OCI-LY3 (cell line): ENCODE results near the gene PKN2.

Source experiments
- H2AFZ ChIP-seq: fragments of 200-600, 300-600 bp; shearing (Covaris generic); 2 replicates; pipeline ENCODE4 v1.6.0; 2014; ENCODE audit warnings: antibody characterized with exemption, low read depth, low read length
- H3K27ac ChIP-seq: fragments of 200-600, 300-600 bp; sonication (generic); 2 replicates; pipeline ENCODE4 v1.5.1; 2014; ENCODE audit warnings: mild to moderate bottlenecking, low read length, moderate library complexity, mixed read lengths
- H3K27me3 ChIP-seq: fragments of 200-600, 300-600 bp; sonication (generic); 2 replicates; pipeline ENCODE4 v1.6.1; 2014; ENCODE audit warnings: low read depth, low read length, mixed read lengths
- H3K36me3 ChIP-seq: fragments of 200-600, 300-600 bp; sonication (generic); replicated peaks from 2 replicates; pipeline ENCODE3; 2014; ENCODE audit warnings: low read depth, low read length, mixed read lengths
- H3K4me1 ChIP-seq: fragments of 300-600, 200-600 bp; sonication (generic); 2 replicates; pipeline ENCODE4 v1.6.1; 2014; ENCODE audit warnings: low read length, mixed read lengths
- H3K4me2 ChIP-seq: fragments of 200-600, 300-600 bp; sonication (generic); 2 replicates; pipeline ENCODE4 v1.6.1; 2014; ENCODE audit warnings: low read length, mixed read lengths
- H3K4me3 ChIP-seq: fragments of 300-600, 200-600 bp; sonication (generic); 2 replicates; pipeline ENCODE4 v1.5.1; 2014; ENCODE audit warnings: antibody characterized with exemption, mild to moderate bottlenecking, low read length, moderate library complexity
- H3K79me2 ChIP-seq: fragments of 300-600, 200-600 bp; shearing (Covaris generic); 2 replicates; pipeline ENCODE4 v1.6.1; 2014; ENCODE audit warnings: mild to moderate bottlenecking, low read length, mixed read lengths
- H3K9ac ChIP-seq: fragments of 300-600, 200-600 bp; shearing (Covaris generic); 2 replicates; pipeline ENCODE4 v1.6.0; 2014; ENCODE audit warnings: mild to moderate bottlenecking, low read length, moderate library complexity
- H3K9me3 ChIP-seq: fragments of 200-600, 300-600 bp; shearing (Covaris generic); 2 replicates; pipeline ENCODE4 v1.6.1; 2014; ENCODE audit warnings: low read length, mixed read lengths; ENCODE audit not compliant: insufficient read depth
- H4K20me1 ChIP-seq: fragments of 200-600, 300-600 bp; sonication (generic); 2 replicates; pipeline ENCODE4 v1.6.1; 2016; ENCODE audit warnings: low read length, mixed read lengths; ENCODE audit not compliant: insufficient read depth
- CTCF ChIP-seq: fragments of 200-600, 300-600 bp; sonication (generic); IDR thresholded peaks from 2 replicates; pipeline ENCODE4 v1.5.1; 2014; ENCODE audit warnings: antibody characterized with exemption, low read length, low read depth
- EZH2phosphoT487 ChIP-seq: fragments of 200-600 bp; shearing (Covaris generic); IDR thresholded peaks from 2 replicates; pipeline ENCODE4 v1.6.1; 2018; ENCODE audit warnings: antibody characterized with exemption, mixed run types, low read depth

The PKN2 gene

DNA sequence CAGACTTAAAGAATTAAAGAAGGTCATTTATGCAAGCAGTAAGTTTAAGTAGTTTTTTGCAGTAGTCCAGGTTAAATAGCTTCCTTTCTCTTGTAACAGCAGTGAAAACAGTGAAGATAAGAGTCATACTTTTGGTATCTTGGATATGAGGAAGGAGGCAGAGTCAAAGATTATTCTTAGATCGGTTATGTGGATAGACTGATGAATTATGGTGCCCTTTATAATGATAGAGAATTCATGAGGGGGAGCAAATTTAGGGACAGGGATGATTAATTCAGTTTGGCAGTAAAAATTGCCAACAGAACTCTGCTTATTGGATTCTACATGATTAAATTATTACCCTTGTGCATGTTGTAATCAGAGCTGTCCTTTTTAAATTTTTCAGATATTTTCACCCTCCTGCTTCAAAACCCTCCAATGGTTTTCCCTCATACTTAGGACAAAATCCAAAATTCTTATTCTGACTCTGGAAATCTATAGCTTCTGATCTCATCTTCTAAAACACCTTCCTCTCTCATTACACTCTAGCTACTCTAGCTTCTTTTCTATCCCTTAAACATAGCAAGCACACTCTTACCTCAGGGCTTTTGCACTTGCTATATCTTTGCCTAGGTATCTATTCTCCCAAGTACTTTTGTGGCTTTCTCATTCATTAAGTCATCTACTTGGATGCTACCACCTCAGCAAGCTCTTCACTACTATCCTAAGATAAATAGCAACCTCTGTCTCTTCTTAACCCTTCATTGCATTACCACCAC lies 79.8 kb downstream of the PKN2 start:
- Histone ChIP-seq H3K4me2 (no peak overlapping the region), H3K27me3 (no peaks in the 10 kb centered on the region), H3K9ac (no peak overlapping the region), H3K27ac (no peak overlapping the region), H3K4me1 (no peaks in the 10 kb centered on the region), H3K4me3 (no peak overlapping the region), H3K9me3 (no peaks in the 10 kb centered on the region), H4K20me1 (no peaks in the 10 kb centered on the region), H2AFZ (no peak overlapping the region), H3K79me2 (no peaks in the 10 kb centered on the region), H3K36me3 (no peaks in the 10 kb centered on the region)
- TF ChIP-seq EZH2phosphoT487 (no peak), CTCF (no peak)

- TF ChIP-seq EZH2phosphoT487 (no peak), CTCF (no peak)
- H3K4me3 ChIP-seq: no peak overlapping the region
- H3K27me3 ChIP-seq: no peaks in the 10 kb centered on the region
- no peak overlapping the region for H3K4me2 ChIP-seq
- H3K27ac ChIP-seq: no peak overlapping the region
- H3K79me2 ChIP-seq: no peaks in the 10 kb centered on the region
- no peak overlapping the region for H3K9ac ChIP-seq
- no peaks in the 10 kb centered on the region for H4K20me1 ChIP-seq
- H3K4me1 ChIP-seq: no peaks in the 10 kb centered on the region
- no peaks in the 10 kb centered on the region for H3K9me3 ChIP-seq
- no peak overlapping the region for H2AFZ ChIP-seq
- H3K36me3 ChIP-seq: no peaks in the 10 kb centered on the region
Observed at GRCh38 chr1:88768187-88768586, 84.1 kb downstream of the PKN2 start.

GRCh38 chr1:88768816-88769215 lies 84.7 kb downstream of the PKN2 start:
- Histone ChIP-seq H3K4me3 (no peak overlapping the region), H3K36me3 (no peaks in the 10 kb centered on the region), H3K9ac (no peak overlapping the region), H3K4me1 (no peaks in the 10 kb centered on the region), H3K27ac (no peak overlapping the region), H4K20me1 (no peaks in the 10 kb centered on the region), H3K4me2 (no peak overlapping the region), H3K27me3 (no peaks in the 10 kb centered on the region), H3K9me3 (no peaks in the 10 kb centered on the region), H3K79me2 (no peaks in the 10 kb centered on the region), H2AFZ (no peak overlapping the region)
- no peak for TF ChIP-seq CTCF

DNA sequence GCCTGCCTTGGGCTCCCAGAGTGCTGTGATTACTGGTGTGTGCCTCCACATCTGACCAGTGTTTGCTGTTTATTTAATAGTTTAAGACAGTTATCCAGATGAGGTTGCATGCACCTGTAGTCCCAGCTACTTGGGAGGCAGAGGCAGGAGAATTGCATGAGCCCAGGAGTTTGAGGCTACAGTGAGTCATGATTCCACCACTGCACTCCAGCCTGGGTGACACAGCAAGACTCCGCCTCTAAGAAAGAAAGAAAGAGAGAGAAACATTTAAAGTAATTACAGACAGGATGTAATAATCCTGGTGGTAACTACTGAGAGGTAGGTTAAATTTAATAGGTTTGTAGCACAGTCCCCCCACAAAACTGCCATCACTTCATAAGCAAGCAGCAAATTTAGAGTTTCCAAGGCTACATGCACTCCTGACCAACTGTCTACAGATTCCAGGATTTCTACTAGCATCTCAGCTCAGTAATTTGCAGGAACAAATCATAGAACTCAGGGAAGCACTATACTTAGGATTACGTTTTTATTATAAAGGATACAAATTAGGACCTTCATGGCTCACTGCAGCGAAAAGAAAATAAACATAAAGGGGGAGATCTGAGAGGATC lies 89.6 kb downstream of the PKN2 start:
- no peak overlapping the region for H3K9ac ChIP-seq

More for the DNA sequence above, 89.6 kb downstream of the PKN2 start:
- Histone ChIP-seq H3K79me2 (no peaks in the 10 kb centered on the region), H3K27me3 (no peaks in the 10 kb centered on the region), H3K9me3 (no peaks in the 10 kb centered on the region), H2AFZ (no peak overlapping the region), H3K36me3 (peaks cover 3% of the 10 kb centered on the region), H3K27ac (no peak overlapping the region), H3K4me1 (no peaks in the 10 kb centered on the region), H4K20me1 (no peaks in the 10 kb centered on the region), H3K4me2 (no peak overlapping the region), H3K4me3 (no peak overlapping the region)
- TF ChIP-seq CTCF (no peak), EZH2phosphoT487 (no peak)
